NCI-H2171 treated with DMSO at 0.1 percent for 48 hours (cell line): ENCODE results near the gene ERBB3.

Source experiments
- DNase-seq: peaks from one replicate; lab custom pipeline; 2025; lab: John Stamatoyannopoulos, UW

Gene ERBB3

GRCh38 chr12:56114084-56114483 lies 34.1 kb downstream of the ERBB3 start:
- DNase-seq: no peak

GRCh38 chr12:56115329-56115728 lies 35.4 kb downstream of the ERBB3 start:
- DNase-seq: no peak

DNA sequence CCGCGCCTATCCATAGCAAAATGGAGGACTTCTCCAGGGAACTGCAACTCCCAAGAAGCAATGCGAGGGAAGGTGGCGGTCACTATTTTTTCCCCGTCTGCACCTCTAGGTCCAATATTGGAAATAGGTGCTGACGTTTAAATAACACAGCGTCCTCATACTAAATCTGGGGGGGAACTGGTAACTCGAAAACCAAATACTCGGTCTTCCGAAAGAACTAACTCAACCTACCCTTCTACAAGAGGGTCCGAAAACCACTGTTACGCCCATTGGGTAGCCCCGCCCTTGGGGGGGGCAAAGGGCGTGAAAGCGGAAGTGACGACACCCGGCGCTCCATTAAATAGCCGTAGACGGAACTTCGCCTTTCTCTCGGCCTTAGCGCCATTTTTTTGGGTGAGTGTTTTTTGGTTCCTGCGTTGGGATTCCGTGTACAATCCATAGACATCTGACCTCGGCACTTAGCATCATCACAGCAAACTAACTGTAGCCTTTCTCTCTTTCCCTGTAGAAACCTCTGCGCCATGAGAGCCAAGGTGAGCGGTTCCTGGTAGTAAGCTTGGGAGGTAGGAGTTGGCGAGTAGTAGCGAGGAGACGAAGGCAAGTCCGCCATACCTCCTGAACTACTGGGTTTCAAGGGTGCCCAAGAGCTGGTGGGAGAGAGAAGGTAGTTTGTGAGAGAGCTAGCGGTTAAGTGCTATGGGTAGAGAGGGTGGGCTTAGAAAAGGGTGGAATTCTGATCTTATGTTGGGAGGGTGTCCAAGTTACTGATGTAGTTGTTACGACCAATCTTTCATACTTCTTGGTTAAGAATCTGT lies 36.5 kb downstream of the ERBB3 start, which contains the start of gene RPL41:
Gene RPL41, plus strand, starts transcription at position 367 of the 815 bp plus-strand sequence.
- DNase-seq: peak; percentile 96

DNA sequence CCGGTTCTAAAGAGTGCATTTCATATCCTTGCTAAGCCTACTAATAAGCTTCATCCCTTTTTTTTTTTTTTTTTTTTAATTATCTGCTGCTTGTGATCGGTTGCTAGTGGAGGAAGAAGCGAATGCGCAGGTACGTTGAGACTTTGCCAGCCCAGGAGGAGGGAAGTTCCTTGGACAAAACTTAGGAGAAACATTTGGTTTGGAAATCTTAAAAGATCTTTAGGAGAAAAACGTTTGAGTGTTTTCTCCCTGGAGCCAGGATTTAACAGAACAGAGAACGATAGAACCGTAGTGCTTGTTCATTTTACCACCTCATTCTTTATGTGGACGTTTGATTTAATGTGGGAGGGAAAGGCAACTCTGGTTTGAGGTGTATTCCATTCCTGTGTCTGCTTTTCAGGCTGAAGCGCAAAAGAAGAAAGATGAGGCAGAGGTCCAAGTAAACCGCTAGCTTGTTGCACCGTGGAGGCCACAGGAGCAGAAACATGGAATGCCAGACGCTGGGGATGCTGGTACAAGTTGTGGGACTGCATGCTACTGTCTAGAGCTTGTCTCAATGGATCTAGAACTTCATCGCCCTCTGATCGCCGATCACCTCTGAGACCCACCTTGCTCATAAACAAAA lies 37.2 kb downstream of the ERBB3 start:
- DNase-seq: peak; percentile 60

- peak; percentile 99 for DNase-seq
Measured at GRCh38 chr12:56117778-56118687, 38.1 kb downstream of the ERBB3 start, which contains the start of gene ZC3H10. Gene ZC3H10 (plus strand): TSS chr12:56118266. CDS start chr12:56120563, 2,297 bp downstream.

- no peak for DNase-seq
Measured at GRCh38 chr12:56118688-56119357, 38.9 kb downstream of the ERBB3 start.

DNA sequence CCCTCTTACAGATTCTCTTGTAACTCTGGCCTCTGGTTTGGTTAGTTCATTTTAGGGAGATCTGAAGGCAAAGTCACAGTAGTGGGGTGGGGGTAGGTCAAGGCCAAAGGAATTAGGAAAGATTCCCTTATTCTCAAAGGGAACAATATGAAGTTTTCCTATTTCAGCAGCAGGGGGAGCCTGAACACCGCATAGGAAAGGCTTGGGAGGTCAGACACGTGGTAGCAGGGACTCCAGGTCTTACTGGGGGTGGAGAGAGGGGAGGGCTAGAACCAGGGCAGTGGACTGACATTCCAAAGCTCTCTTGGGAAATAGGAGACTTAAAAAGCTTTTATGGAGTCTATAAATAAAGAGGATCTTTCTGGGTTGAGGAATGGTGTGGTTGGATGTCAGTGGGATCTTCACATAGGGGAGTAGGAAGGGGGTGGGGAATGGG lies 39.4 kb downstream of the ERBB3 start:
- DNase-seq: peak; percentile 87

GRCh38 chr12:56120158-56120846 lies 40.3 kb downstream of the ERBB3 start:
- DNase-seq: no peak

DNA sequence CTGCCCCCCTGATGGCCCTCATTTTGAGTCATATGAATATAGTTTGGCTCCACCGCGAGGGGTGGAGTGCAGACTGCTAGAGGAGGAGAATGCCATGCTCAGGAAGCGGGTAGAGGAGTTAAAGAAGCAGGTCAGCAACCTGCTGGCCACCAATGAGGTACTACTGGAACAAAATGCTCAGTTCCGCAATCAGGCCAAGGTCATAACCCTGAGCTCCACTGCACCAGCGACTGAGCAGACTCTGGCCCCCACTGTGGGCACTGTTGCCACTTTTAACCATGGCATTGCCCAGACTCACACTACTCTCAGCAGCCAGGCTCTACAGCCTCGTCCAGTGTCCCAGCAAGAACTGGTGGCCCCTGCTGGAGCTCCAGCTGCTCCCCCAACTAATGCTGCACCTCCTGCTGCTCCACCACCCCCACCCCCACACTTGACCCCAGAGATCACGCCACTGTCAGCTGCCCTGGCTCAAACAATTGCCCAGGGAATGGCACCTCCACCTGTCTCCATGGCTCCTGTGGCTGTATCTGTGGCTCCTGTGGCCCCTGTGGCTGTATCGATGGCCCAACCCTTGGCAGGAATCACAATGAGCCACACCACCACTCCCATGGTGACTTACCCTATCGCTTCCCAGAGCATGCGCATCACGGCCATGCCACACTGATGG lies 41.4 kb downstream of the ERBB3 start:
- no peak for DNase-seq

DNA sequence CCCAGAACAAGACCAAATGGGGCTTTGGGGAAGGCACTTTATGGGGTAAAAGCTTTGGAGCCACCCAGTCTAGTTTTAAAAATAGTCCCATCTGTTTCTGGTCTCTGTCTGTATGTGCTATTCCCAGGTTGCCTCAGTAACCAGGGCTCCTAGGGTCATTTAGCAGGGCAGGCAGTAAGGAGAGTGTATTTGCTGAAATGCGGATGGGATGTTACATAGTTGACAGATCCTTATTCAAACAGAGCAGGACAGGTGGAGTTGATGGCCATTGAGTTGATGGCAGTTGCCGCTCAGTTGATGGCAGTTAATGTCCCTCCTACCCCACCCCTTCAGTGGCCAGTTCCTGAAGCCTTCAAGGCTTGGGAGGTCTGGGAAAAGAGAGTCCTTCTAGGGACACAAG lies 42.7 kb downstream of the ERBB3 start:
- no peak for DNase-seq

- DNase-seq: no peak
Measured at GRCh38 chr12:56124133-56124532, 44.2 kb downstream of the ERBB3 start.

DNA sequence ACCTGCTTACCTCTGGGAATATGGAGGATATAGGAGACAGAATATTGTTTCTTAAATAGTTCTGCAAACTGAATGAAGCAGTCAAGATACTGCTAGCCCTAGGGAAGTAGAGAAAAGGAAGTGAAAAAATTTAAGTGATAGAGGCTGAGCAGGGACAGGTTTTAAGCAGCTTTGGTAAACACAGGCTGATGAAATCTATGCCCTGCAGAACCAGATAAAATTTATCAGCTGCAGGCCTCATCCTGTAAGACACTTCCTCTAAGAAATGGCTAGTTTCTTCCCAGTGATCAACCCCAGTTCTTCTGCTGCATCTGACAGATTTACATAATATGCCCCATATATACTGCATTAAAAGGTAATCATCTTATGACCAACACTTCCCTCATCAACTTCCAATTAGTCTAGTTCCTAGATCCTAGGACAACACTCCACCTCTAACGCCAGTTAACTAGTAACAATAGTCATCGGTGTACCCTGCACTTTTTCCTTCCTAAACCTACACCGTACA lies 46.8 kb downstream of the ERBB3 start:
- DNase-seq: peak; percentile 7

GRCh38 chr12:56127485-56127887 lies 47.5 kb downstream of the ERBB3 start:
- DNase-seq: no peak

DNA sequence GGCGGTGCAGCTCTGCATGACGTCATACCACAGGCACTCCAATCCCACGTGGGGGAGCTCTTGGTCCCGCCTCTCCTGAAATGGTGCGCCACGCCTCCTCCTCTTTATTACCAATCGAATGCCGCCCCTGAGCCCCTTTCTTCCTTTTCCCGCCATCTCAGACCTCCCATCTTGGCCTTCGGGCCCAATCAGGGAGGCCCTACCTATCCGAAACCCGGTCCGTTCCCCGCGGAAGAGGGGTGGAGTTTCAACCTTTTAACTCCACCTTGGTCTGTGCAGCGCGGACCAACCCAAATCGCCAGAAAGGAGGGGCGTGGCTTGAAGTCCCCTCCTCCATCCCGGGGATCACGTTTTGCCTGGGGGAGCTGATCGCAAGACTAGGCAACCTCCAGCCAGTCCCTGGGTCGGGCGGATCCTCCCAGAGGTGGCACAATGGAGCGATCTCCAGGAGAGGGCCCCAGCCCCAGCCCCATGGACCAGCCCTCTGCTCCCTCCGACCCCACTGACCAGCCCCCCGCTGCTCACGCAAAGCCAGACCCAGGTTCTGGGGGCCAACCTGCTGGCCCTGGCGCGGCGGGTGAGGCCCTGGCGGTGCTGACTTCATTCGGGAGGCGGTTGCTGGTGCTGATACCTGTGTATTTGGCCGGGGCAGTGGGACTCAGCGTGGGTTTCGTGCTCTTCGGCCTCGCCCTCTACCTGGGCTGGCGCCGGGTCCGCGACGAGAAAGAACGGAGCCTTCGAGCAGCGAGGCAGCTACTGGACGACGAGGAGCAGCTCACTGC lies 48.1 kb downstream of the ERBB3 start, which contains the start of gene ESYT1:
Gene ESYT1, plus strand, starts transcription at position 380 of the 782 bp plus-strand sequence. Its CDS starts 53 bp downstream, at position 433.
- DNase-seq: peak; percentile 99

- DNase-seq: peak; percentile 34
Measured at GRCh38 chr12:56128670-56129205, 48.8 kb downstream of the ERBB3 start.

GRCh38 chr12:56129206-56129941 lies 49.4 kb downstream of the ERBB3 start:
- no peak for DNase-seq

DNA sequence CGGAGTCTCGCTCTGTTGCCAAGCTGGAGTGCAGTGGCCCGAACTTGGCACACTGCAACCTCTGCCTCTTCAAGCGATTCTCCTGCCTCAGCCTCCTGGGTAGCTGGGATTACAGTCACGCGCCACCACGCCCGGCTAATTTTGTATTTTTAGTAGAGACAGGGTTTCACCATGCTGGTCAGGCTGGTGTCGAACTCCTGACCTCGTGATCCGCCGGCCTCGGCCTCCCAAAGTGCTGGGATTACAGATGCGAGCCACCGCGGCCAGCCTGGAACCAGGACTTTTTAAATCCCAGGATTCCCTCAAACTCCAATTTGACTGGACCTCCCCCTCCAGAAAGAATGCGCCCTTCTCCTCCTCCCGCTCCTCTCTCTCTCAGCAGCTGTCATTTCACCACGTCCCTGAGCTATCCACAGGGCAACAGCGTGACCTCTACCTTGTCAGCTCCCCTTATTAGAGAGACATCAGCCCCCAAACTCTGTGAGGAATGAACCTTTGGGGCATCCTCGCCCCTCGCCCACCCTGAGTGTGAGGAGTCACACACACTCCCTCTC lies 50.1 kb downstream of the ERBB3 start:
- DNase-seq: no peak

DNA sequence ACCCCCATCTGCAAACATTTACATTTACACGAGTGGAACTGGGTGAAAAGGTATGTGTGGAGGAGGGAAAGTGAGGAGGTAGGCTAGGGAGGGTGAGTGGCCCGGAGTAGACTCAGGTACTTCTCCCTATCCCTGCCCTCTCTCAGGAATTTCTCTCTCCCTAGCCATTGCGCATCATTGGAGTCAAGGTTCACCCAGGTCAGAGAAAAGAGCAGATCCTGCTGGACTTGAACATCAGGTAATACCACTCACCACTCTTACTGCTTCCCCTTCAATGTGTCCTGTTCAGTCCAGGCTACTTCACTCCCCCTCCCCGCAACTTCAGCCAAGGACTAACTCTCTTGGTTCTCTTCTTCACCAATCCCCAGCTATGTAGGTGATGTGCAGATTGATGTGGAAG lies 50.9 kb downstream of the ERBB3 start:
- DNase-seq: no peak
